ENCODE data around the gene ZNF429.
"Not testable (repeated sequence)": the region's sequence is repeated elsewhere in the genome, so short reads cannot be mapped to it uniquely, and the experiment has no call there.

ZNF429 gene

GRCh38 chr19:21505459-21506451 is at the start of gene ZNF429:
ZNF429 (plus strand) TSS chr19:21505602; CDS start chr19:21505772, 170 bp downstream.
- peak; percentile 72 to 96 (median 92) for DNase-seq

DNA sequence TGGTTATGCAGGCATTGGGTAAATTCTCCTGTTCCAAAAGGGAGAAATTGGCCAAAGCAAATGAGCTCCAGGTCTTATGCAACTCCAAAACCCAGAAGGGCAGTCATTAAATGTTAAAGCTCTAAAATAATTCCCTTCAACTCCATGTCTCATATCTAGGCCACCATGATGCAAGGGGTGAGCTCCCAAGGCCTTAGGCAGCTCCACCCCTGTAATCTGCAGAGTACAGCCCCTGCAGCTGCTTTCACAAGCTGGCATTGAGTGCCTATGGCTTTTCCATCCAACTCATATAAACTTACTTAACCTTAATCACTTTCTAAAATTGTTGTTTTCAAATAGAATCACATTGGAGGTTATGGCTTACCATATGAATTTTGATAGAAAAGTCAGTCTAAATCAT is 44.7 kb upstream of the ZNF429 start:
- no peak for DNase-seq

GRCh38 chr19:21462540-21462939 is 42.9 kb upstream of the ZNF429 start:
- DNase-seq: no peak

GRCh38 chr19:21463449-21464105 is 41.8 kb upstream of the ZNF429 start:
- peak in 1 of 3 experiments; percentile 17 for DNase-seq

DNA sequence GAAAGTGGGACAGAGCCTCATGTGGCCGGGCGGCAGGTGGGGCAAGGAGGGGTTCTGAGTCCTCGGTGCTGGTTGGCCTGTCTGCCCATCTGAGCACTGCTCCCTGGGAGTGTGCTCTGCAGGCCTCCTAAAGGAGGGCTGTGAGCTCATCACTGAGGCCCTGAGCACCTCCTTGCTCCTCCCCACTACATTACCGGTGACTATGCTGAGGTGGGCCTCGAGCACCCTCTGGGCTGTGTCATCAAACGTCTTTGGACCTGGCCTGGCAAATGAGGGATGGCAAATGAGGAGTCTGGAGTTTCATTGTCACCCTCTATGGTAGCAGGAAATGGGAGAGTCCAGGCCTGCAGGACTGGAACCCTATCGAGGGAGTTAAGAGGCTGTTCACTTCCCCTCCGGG is 38.8 kb upstream of the ZNF429 start:
- no peak for DNase-seq

DNA sequence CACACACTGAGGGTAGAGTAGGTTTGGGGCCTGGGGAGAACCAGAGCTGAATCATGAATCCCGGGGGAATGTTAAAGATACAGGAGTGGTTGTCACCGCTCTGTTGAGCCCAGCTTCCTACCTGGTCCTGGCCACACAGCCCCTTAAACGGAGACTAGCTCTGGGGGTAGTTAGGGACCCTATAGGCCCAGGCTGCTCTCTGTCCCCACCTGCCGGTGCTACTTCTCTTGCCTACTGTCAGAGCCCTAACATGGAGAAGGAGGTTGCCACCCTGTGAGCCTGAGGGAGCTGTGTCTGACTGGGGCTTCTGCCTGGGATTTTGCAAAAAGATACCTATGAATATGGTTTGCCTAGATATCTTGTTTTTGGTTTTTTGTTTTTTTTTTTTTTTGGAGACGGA is 36.6 kb upstream of the ZNF429 start:
- DNase-seq: no peak

- DNase-seq: no peak
Observed at GRCh38 chr19:21472507-21472906, 32.9 kb upstream of the ZNF429 start.

DNA sequence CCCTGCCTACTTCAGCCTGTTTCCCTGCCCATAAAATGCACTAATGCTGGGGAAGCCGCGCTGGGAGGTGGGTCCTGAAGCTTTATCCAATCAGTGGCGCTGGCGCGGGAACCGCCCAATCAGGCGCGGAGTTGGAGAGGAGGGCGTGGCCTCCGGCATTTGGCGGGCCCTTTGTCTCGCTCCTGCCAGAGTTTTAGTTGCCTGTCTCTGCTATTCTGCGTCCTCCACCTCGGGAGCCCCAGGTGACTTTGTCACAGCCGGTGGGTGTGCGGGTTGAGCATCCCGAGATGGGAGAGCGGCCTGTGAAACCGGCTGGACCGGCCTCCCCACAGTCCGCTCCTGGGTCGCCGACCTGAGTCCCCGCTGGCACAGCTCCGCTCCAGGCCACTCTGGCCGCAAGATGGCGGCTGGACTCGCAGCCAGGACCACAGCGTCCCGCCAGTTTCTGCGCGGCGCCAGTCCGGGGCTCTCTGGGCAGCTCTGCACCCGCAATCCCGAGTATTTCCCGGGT is 30.7 kb upstream of the ZNF429 start:
- peak in 1 of 3 experiments; percentile 8 for DNase-seq

DNA sequence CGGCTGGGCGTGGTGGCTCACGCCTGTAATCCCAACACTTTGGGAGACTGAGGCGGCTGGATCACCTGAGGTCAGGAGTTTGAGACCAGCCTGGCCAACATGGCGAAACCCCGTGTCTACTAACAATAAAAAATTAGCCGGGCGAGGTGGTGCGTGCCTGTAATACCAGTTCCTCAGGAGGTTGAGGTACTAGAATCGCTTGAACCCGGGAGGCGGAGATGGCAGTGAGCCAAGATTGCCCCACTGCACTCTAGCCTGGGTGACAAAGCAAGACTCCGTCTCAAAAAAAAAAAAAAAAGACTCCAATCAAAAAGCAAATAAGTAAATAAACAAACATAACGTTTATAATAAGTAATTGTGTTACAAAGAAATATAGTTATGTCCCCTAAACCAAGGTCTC is 23.0 kb upstream of the ZNF429 start:
- not testable (repeated sequence) for DNase-seq

DNA sequence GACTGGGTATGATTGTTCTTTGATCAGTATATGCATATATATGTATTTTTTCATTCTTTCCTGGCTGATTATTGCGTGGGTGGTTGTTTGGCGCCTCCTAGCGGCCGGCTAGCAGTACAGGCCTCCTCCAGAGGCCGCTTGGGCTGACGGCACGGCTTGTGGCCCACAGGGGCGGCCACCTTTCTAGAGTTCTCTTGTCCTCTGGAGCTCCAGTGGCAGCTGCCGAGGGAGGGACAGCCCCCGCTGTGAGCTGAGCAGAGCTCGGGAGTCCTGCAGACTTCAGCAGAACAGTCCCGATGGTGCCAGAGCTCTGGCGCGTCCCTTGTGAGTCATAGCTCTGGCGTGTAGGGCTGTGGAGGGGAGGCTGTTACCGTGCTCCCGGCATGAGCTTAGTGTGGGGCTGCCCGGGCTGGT is 22.5 kb upstream of the ZNF429 start:
- DNase-seq: peak; percentile 6 to 58 (median 34)

DNA sequence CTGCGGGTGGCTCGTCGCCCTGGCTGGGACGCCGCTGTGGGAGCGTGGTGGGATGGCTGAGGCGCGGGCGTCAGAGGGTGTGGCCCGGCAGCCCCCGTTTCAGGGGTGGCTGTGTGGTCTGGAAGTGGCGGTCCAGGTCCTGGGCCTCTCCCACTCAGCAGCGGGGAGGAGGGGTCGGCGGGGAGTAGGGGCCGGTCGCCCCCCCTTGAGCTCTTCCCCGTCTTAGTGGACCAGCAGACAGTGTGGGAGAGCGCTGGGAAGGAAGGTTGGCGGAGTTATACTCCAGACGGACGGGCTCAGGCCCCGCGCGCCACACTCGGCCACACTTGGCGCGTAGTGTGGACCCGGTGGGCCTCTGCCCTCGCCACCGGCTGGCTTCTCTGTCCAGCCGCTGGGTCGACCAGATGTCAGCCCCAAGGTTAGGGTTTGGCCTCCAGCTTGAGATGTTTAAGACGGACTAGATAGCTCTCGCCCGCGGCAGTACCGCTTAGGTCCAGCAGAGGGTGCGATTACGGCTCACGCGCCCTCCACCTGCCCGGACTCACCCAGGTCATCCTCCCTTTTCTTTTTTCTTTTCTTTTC is 21.7 kb upstream of the ZNF429 start:
- DNase-seq: peak in 2 of 3 experiments; percentile 4 to 20

GRCh38 chr19:21484631-21485030 is 20.8 kb upstream of the ZNF429 start:
- no peak for DNase-seq

- no peak for DNase-seq
Observed at GRCh38 chr19:21485926-21486325, 19.5 kb upstream of the ZNF429 start.

- no peak for DNase-seq
Observed at GRCh38 chr19:21487969-21488368, 17.4 kb upstream of the ZNF429 start.

- DNase-seq: no peak
Observed at GRCh38 chr19:21491146-21491545, 14.3 kb upstream of the ZNF429 start.

DNA sequence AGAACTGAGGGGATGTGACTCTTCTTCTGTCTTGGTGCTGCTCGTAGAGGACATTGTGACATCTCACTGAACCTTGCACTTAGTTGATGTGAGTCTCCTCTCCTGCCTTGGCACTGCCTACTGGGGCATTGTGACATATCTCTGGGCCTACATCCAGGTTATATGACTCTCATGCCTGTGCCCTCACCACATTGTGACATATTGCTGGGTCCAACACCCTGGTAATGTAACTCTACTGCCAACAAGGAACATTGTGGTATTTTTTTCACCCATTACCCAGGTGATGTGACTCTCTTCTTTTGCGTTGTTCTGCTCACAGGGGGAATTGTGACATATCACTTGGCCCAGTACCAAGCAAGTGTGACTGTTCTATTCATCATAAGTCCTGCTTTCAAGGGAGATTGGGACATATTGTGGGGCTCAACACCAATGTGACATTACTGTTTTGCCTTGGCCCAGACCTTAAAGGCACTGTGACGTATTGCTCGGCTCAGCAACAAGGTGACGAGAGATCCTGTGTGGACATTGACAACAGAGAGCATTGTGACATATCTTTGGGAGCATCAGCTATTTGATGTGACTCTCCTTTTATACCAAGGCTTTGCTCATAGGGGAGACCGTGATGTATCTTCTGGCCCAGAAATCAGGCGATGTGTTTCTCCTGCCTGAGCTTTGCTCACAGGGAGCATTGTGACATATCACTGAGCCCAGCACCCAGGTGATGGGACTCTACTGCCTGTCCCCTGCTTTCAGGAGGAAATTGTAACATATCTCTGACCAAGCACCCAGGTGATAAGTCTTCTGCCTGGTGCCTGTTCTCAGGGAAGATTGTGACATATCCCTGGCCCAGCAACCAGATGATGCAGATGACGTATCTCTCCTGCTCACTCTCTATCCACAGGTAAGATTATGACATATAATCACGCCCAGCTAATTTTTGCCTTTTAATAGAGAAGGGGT is 12.2 kb upstream of the ZNF429 start:
- no peak for DNase-seq

DNA sequence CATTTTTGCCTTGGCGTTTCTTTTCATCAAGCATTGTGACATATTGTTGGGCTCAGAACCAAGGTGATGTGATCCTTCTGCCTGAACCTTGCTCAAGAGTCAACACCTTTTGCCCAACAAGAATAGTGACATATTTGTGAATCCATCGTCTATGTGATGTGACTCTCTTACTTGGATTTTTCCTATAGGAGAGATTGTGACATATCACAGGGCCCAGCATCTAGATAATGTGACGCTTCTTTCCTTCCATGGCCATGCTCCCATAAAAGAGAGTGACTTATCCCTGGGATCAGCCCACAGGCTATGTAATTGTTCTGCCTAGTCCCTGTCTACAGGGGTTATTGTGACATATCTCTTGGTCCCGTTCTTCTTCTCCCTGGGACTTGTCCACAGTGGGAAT is 8.5 kb upstream of the ZNF429 start:
- DNase-seq: no peak

DNA sequence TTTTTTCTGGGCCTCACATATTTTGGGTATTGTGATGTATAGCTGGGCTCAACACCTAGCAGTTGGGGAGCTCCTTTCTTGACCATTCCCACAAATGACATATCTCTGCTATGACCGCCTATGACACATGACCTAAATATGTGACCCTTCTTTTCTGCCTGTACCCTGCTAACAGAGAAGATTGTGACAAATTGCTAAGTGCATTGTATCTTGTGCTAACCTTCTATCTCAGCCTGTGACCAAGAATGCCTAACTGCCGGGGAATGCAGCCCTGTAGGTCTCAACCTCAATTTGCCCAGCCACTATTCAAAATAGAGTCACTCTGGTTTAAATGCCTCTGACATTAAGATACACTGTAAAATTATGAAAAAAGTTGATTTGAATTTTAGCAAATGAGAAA is 6.8 kb upstream of the ZNF429 start:
- no peak for DNase-seq

DNA sequence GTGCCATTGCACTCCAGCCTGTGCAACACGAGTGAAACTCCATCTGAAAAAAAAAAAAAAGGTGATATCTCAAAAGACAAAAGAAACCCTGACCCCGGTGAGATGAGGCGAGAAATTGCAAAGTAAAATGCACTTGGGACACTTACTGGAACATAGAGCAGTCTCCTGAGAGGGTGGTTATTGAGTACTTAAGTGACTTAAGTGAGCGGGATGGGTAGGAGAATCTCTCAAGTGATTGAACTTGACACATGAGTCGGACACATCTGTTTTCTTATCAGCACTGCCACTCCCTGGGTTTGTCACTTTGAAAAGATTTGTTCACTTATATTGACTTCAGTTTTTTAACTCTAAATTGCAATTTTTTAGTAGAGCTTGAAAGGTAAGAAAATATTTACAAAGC is 2.8 kb downstream of the ZNF429 start:
- peak in 1 of 3 experiments; percentile 63 for DNase-seq

DNA sequence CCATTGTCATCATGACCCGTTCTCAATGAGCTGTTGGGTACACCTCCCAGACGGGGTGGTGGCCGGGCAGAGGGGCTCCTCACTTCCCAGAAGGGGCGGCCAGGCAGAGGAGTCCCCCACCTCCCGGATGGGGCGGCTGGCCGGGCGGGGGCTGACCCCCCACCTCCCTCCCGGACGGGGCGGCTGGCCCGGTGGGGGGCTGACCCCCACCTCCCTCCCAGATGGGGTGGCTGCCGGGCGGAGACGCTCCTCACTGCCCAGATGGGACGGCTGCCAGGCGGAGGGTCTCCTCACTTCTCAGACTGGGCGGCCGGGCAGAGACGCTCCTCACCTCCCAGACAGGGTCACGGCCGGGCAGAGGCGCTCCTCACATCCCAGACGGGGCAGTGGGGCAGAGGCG is 5.7 kb downstream of the ZNF429 start:
- DNase-seq: not testable (repeated sequence)

GRCh38 chr19:21512609-21513008 is 7.2 kb downstream of the ZNF429 start:
- DNase-seq: not testable (repeated sequence)

GRCh38 chr19:21513651-21514050 is 8.2 kb downstream of the ZNF429 start:
- no peak for DNase-seq

Data from NCI-H1417 (cell line).